ENCODE results near the gene ZNF557.

The ZNF557 gene

GRCh38 chr19:7130043-7130442 is 60.5 kb downstream of the ZNF557 start:
- no peak for DNase-seq

GRCh38 chr19:7132054-7132453 is 62.6 kb downstream of the ZNF557 start:
- DNase-seq, result no peak

GRCh38 chr19:7137120-7137519 is 67.6 kb downstream of the ZNF557 start:
- no peak for DNase-seq
